Measurements from ENCODE around the gene SLC25A6.
"Not testable (repeated sequence)": the region's sequence is repeated elsewhere in the genome, so short reads cannot be mapped to it uniquely, and the experiment has no call there.

SLC25A6 gene

GRCh38 chrX:1358793-1359476, 33.0 kb downstream of the SLC25A6 start:
- Histone ChIP-seq H3K27ac (ENCODE audit: low read depth, low read length) (no peak overlapping the region), H3K4me3 (ENCODE audit: low read depth in 1 of 5, low read length in 5 of 5) (no peak overlapping the region), H3K36me3 (ENCODE audit: control insufficient read depth in 5 of 5, insufficient read depth in 5 of 5, low read length in 5 of 5) (peaks cover 0 to 24% (median 18%) of the 10 kb centered on the region in 5 donors), H3K27me3 (ENCODE audit: control insufficient read depth in 5 of 5, insufficient read depth in 4 of 5, low read length in 5 of 5) (no peaks in the 10 kb centered on the region), H3K9ac (ENCODE audit: low read length in 5 of 5) (no peak overlapping the region), H3K4me1 (ENCODE audit: control insufficient read depth in 5 of 5, insufficient read depth in 5 of 5, low read length in 5 of 5) (peaks cover 0 to 5% (median 0%) of the 10 kb centered on the region in 5 donors), H3K9me3 (ENCODE audit: control insufficient read depth in 5 of 5, low read length in 5 of 5) (peaks cover 0 to 9% (median 5%) of the 10 kb centered on the region in 5 donors)

DNA sequence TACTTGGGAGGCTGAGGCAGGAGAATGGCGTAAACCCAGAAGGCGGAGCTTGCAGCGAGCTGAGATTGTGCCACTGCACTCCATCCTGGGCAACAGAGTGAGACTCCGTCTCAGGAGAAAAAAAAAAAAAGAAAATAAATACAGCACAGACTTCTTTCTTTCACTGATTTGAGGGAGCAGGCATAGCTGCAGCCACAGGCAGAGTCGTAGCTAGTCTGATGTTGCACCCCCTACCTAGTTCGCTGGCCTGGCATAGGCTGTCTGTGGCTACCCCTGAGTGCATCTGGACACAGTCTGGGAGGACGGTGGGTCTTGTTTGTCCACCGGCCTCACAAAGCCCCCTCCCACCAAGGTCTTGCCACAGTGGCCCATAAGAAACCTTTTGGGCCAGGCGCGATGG, 33.9 kb downstream of the SLC25A6 start:
- peaks cover 0 to 23% (median 18%) of the 10 kb centered on the region in 5 donors for H3K36me3 ChIP-seq (ENCODE audit: control insufficient read depth in 5 of 5, insufficient read depth in 5 of 5, low read length in 5 of 5)
- H3K27ac ChIP-seq (ENCODE audit: low read depth, low read length): no peak overlapping the region
- no peak overlapping the region for H3K4me3 ChIP-seq (ENCODE audit: low read depth in 1 of 5, low read length in 5 of 5)
- no peak overlapping the region for H3K9ac ChIP-seq (ENCODE audit: low read length in 5 of 5)
- H3K27me3 ChIP-seq (ENCODE audit: control insufficient read depth in 5 of 5, insufficient read depth in 4 of 5, low read length in 5 of 5): no peaks in the 10 kb centered on the region
- peaks cover 0 to 9% (median 5%) of the 10 kb centered on the region in 5 donors for H3K9me3 ChIP-seq (ENCODE audit: control insufficient read depth in 5 of 5, low read length in 5 of 5)
- peaks cover 0 to 5% (median 0%) of the 10 kb centered on the region in 5 donors for H3K4me1 ChIP-seq (ENCODE audit: control insufficient read depth in 5 of 5, insufficient read depth in 5 of 5, low read length in 5 of 5)

- Histone ChIP-seq H3K4me3 (ENCODE audit: low read depth in 1 of 5, low read length in 5 of 5) (no peak overlapping the region), H3K9me3 (ENCODE audit: control insufficient read depth in 5 of 5, low read length in 5 of 5) (peaks cover 0 to 9% (median 5%) of the 10 kb centered on the region in 5 donors), H3K27ac (ENCODE audit: low read depth, low read length) (no peak overlapping the region), H3K27me3 (ENCODE audit: control insufficient read depth in 5 of 5, insufficient read depth in 4 of 5, low read length in 5 of 5) (no peaks in the 10 kb centered on the region), H3K36me3 (ENCODE audit: control insufficient read depth in 5 of 5, insufficient read depth in 5 of 5, low read length in 5 of 5) (peaks cover 0 to 22% (median 19%) of the 10 kb centered on the region in 5 donors), H3K9ac (ENCODE audit: low read length in 5 of 5) (no peak overlapping the region), H3K4me1 (ENCODE audit: control insufficient read depth in 5 of 5, insufficient read depth in 5 of 5, low read length in 5 of 5) (peaks cover 0 to 5% (median 0%) of the 10 kb centered on the region in 5 donors)
These were observed 36.5 kb downstream of the SLC25A6 start for GRCh38 chrX:1355131-1356046.

DNA sequence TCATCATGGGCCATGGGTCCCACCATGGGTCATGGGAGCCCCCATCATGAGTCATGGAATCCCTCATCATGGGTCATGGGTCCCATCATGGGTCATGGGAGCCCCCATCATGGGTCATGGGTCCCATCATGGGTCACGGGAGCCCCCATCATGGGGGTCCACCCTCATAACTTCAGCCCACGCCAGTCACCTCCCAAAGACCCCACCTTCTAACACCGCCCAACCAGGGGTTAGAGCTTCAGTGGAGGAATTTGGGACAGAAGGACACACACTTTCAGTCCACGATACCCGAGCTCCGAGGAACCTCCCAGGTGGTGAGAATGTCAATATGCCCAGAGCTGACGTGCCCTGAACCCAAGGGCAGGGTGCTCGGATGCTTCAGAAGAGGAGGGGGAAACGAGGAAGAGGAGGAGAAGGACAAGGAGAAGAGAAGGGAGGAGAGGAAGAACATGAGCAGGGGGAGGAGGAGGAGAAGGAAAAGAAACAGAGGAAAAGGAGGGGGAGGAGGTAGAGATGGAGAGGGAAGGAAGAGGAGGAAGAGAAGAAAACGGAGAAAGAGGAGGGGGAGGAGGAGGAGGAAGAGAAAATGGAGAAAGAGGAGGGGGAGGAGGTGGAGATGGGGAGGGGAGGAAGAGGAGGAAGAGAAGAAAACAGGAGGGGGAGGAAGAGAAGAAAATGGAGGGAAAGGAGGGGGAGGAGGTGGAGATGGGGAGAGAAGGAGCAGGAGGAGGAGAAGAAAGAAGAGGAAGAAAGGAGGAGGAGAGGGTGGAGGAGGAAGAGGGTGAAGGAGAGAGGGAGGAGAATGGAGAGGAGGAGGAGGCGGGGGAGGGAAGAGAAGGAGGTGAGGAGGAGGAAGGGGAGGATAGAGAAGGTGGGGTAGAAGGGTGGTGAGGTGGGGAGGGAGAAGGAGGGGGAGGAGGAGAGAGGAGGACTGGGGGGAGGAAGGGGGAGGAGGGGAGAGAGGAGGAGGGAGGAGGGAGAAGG, 37.6 kb downstream of the SLC25A6 start:
- Histone ChIP-seq H3K36me3 (ENCODE audit: control insufficient read depth in 5 of 5, insufficient read depth in 5 of 5, low read length in 5 of 5) (peaks cover 0 to 21% (median 17%) of the 10 kb centered on the region in 5 donors), H3K9me3 (ENCODE audit: control insufficient read depth in 5 of 5, low read length in 5 of 5) (peaks cover 0 to 9% (median 5%) of the 10 kb centered on the region in 5 donors), H3K9ac (ENCODE audit: low read length in 5 of 5) (no peak overlapping the region), H3K27ac (ENCODE audit: low read depth, low read length) (no peak overlapping the region), H3K4me1 (ENCODE audit: control insufficient read depth in 5 of 5, insufficient read depth in 5 of 5, low read length in 5 of 5) (peaks cover 0 to 5% (median 0%) of the 10 kb centered on the region in 5 donors), H3K27me3 (ENCODE audit: control insufficient read depth in 5 of 5, insufficient read depth in 4 of 5, low read length in 5 of 5) (no peaks in the 10 kb centered on the region), H3K4me3 (ENCODE audit: low read depth in 1 of 5, low read length in 5 of 5) (no peak overlapping the region)

DNA sequence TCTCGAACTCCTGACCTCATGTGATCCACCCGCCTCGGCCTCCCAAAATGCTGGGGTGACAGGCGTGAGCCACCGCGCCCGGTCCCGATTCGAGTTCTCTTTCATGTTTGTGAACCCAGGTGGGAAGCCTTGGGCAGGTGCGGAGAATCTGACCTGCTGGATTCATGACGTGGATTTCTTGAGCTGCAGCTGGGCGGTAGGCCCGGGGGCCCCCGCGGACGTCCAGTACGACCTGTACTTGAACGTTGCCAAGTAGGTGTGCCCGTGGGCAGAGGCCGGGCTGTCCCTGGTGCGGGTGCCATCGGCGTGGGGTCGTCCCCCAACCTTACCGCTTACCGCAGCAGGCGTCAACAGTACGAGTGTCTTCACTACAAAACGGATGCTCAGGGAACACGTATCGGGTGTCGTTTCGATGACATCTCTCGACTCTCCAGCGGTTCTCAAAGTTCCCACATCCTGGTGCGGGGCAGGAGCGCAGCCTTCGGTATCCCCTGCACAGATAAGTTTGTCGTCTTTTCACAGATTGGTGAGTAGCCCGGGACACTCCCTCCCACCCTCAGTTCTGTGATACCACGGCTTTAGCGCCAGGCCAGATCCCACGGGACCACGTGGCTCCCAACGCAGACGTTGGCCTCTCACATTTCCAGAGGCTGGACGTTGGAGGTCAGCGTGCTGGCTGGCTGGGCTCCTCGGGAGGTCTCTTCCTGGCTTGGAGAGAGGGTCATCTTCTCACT, 39.8 kb downstream of the SLC25A6 start:
- no peaks in the 10 kb centered on the region for H3K9me3 ChIP-seq (ENCODE audit: control insufficient read depth in 5 of 5, low read length in 5 of 5)
- no peak overlapping the region for H3K9ac ChIP-seq (ENCODE audit: low read length in 5 of 5)
- no peaks in the 10 kb centered on the region for H3K27me3 ChIP-seq (ENCODE audit: control insufficient read depth in 5 of 5, insufficient read depth in 4 of 5, low read length in 5 of 5)
- no peak overlapping the region for H3K4me3 ChIP-seq (ENCODE audit: low read depth in 1 of 5, low read length in 5 of 5)
- H3K27ac ChIP-seq (ENCODE audit: low read depth, low read length): no peak overlapping the region
- peaks cover 0 to 5% (median 0%) of the 10 kb centered on the region in 5 donors for H3K4me1 ChIP-seq (ENCODE audit: control insufficient read depth in 5 of 5, insufficient read depth in 5 of 5, low read length in 5 of 5)
- H3K36me3 ChIP-seq (ENCODE audit: control insufficient read depth in 5 of 5, insufficient read depth in 5 of 5, low read length in 5 of 5): peaks cover 0 to 9% (median 7%) of the 10 kb centered on the region in 5 donors

- not testable (repeated sequence) for H3K9ac ChIP-seq (ENCODE audit: low read length in 5 of 5); H3K27me3 ChIP-seq (ENCODE audit: control insufficient read depth in 5 of 5, insufficient read depth in 4 of 5, low read length in 5 of 5); H3K9me3 ChIP-seq (ENCODE audit: control insufficient read depth in 5 of 5, low read length in 5 of 5); H3K4me3 ChIP-seq (ENCODE audit: low read depth in 1 of 5, low read length in 5 of 5); H3K27ac ChIP-seq (ENCODE audit: low read depth, low read length); H3K4me1 ChIP-seq (ENCODE audit: control insufficient read depth in 5 of 5, insufficient read depth in 5 of 5, low read length in 5 of 5)
- H3K36me3 ChIP-seq (ENCODE audit: control insufficient read depth in 5 of 5, insufficient read depth in 5 of 5, low read length in 5 of 5): peaks cover 0 to 13% (median 7%) of the 10 kb centered on the region in 5 donors
These were observed 42.3 kb downstream of the SLC25A6 start for GRCh38 chrX:1349606-1350005.

DNA sequence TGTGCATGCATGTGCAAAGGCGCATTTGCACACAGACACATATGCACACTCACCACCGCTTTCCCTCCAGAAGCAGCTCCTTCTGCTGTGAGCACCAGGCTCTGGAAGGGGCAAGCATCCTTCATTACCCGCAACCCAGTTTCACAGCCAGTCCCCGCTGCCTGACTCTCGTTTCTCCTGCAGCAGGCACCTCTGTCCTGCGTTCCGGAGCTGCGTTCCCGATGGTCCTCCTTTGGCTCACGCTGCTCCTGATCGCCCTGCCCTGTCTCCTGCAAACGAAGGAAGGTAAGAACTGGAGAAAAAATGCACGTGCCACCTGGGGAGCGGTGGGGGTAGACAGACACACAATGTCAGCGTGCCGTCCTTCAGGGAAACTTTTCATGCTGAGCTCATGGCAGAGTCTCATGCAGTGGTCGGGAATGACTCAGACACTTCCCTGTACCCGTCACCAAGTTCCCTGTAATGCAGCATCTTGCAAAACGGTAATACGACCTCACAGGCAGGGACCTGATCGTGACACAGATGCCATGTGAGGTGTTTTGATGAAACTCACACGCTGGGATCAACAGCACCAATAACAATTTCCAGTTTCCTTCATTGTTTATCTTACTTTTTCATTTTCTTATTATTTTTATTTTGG, 50.2 kb downstream of the SLC25A6 start:
- Histone ChIP-seq H3K9ac (ENCODE audit: low read length in 5 of 5) (no peak overlapping the region), H3K4me3 (ENCODE audit: low read depth in 1 of 5, low read length in 5 of 5) (no peak overlapping the region), H3K36me3 (ENCODE audit: control insufficient read depth in 5 of 5, insufficient read depth in 5 of 5, low read length in 5 of 5) (peaks cover 0 to 16% (median 6%) of the 10 kb centered on the region in 5 donors), H3K9me3 (ENCODE audit: control insufficient read depth in 5 of 5, low read length in 5 of 5) (peaks cover 0 to 9% (median 8%) of the 10 kb centered on the region in 5 donors), H3K4me1 (ENCODE audit: control insufficient read depth in 5 of 5, insufficient read depth in 5 of 5, low read length in 5 of 5) (peaks cover 0 to 12% (median 4%) of the 10 kb centered on the region in 5 donors), H3K27ac (ENCODE audit: low read depth, low read length) (no peak overlapping the region), H3K27me3 (ENCODE audit: control insufficient read depth in 5 of 5, insufficient read depth in 4 of 5, low read length in 5 of 5) (peaks cover 0 to 4% (median 0%) of the 10 kb centered on the region in 5 donors)

DNA sequence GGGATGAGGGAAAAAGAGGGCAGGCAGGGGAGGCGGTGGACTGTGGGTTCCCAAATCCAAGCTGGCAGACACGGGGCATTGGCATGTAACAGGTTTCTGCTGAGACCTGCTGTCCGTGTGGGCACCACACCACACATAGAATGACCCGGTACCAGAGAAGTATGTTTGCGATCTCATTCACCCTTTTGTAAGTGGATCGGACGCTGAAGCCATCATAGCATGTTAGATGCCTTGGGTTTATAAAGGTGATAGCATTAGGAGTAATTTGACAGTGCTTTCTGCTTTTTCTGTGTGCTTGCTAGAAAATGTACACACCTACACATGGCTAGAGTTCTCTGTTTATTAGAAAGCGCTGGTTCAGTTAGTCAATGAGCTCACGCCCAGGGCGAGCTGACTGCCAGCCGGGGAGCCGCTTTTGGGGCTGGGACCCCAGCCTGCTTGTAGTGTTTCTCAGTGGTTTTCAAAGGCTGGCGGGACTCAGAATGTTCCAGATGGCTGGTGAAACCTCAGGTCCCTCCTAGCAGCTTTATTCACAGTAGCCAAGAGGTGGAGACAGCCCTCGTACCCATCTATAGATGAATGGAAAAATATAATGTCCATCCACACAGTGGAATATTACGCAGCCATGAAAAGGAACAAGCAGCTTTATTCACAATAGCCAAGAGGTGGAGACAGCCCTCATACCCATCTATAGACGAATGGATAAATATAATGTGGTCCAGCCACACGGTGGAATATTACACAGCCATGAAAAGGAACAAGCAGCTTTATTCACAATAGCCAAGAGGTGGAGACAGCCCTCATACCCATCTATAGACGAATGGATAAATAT, 54.7 kb downstream of the SLC25A6 start:
- Histone ChIP-seq H3K4me1 (ENCODE audit: control insufficient read depth in 5 of 5, insufficient read depth in 5 of 5, low read length in 5 of 5) (peaks cover 0 to 22% (median 7%) of the 10 kb centered on the region in 5 donors), H3K36me3 (ENCODE audit: control insufficient read depth in 5 of 5, insufficient read depth in 5 of 5, low read length in 5 of 5) (peaks cover 0 to 9% (median 6%) of the 10 kb centered on the region in 5 donors), H3K9ac (ENCODE audit: low read length in 5 of 5) (peak overlapping the region; percentile 24 to 87 (median 75)), H3K27me3 (ENCODE audit: control insufficient read depth in 5 of 5, insufficient read depth in 4 of 5, low read length in 5 of 5) (peaks cover 0 to 4% (median 0%) of the 10 kb centered on the region in 5 donors), H3K27ac (ENCODE audit: low read depth, low read length) (peak overlapping the region; percentile 70), H3K4me3 (ENCODE audit: low read depth in 1 of 5, low read length in 5 of 5) (peak overlapping the region; percentile 51 to 82 (median 75)), H3K9me3 (ENCODE audit: control insufficient read depth in 5 of 5, low read length in 5 of 5) (peaks cover 0 to 9% (median 8%) of the 10 kb centered on the region in 5 donors)

All from subcutaneous abdominal adipose tissue (tissue), 5 donors.